PC-3 (cell line): ENCODE measurements around the gene PRUNE1. TPM values are rescaled to one million over a fixed set of nuclear protein-coding genes. Genes with fewer than 3 reads are reported as not detected.
A peak's percentile ranks its signal among the peaks of the same experiment; 100 is the strongest.

ENCODE experiments used
- ATAC-seq: fragments of 200-7000 bp; cut with Tn5 transposase; 2 replicates; pipeline ENCODE4 v1.9.1; 2020; ENCODE audit warnings: mild to moderate bottlenecking, moderate library complexity
- BruUV-seq: library from RNA; stranded (reverse); fragments of 400-500 nt; replicated peaks from 2 replicates; lab custom pipeline; 2021; lab: Mats Ljungman, UMichigan
- CTCF ChIA-PET: fragments of 300-600 bp; sonication (Branson Sonifier 250); formaldehyde crosslinking; loops from one replicate; lab custom pipeline; 2022; ENCODE audit warnings: antibody characterized with exemption; lab: Charles Lee
- POLR2A ChIA-PET: fragments of 300-600 bp; sonication (Branson Sonifier 250); formaldehyde crosslinking; loops from one replicate; lab custom pipeline; 2022; ENCODE audit warnings: antibody characterized with exemption; ENCODE audit not compliant: unreplicated experiment; lab: Charles Lee
- DNase-seq: peaks from one replicate; pipeline ENCODE4 v3.0.0-alpha.2; 2015
- H2AFZ ChIP-seq: fragments of 300-600 bp; sonication (generic); 2 replicates; pipeline ENCODE4 v1.6.0; 2016; ENCODE audit warnings: antibody characterized with exemption, low read length
- H3F3A ChIP-seq: fragments of 300-600 bp; sonication (generic); one replicate; pipeline ENCODE4 v1.6.0; 2017; ENCODE audit warnings: antibody characterized with exemption, low read length, control low read depth, mild to moderate bottlenecking; ENCODE audit not compliant: unreplicated experiment
- H3K27ac ChIP-seq: fragments of 300-600 bp; sonication (generic); 2 replicates; pipeline ENCODE4 v1.5.1; 2016; ENCODE audit warnings: mild to moderate bottlenecking, low read length
- H3K27me3 ChIP-seq: fragments of 300-600 bp; sonication (generic); 2 replicates; pipeline ENCODE4 v1.6.1; 2016; ENCODE audit warnings: low read length, mixed read lengths
- H3K36me3 ChIP-seq: fragments of 300-600 bp; sonication (generic); 2 replicates; pipeline ENCODE4 v1.6.1; 2016; ENCODE audit warnings: low read depth, mixed run types, low read length, mixed read lengths
- H3K4me1 ChIP-seq: fragments of 300-600 bp; sonication (generic); 2 replicates; pipeline ENCODE4 v1.5.1; 2016; ENCODE audit warnings: low read length; ENCODE audit not compliant: insufficient read depth
- H3K4me2 ChIP-seq: fragments of 300-600 bp; sonication (generic); 2 replicates; pipeline ENCODE4 v1.6.0; 2016; ENCODE audit warnings: low read length
- H3K4me3 ChIP-seq: fragments of 300-600 bp; sonication (generic); 2 replicates; pipeline ENCODE4 v1.5.1; 2016; ENCODE audit warnings: mild to moderate bottlenecking, low read length, mixed read lengths
- H3K79me2 ChIP-seq: fragments of 300-600 bp; sonication (generic); 2 replicates; pipeline ENCODE4 v1.6.1; 2017; ENCODE audit warnings: low read length, mixed read lengths
- H3K9ac ChIP-seq: fragments of 300-600 bp; sonication (generic); 2 replicates; pipeline ENCODE4 v1.6.0; 2016; ENCODE audit warnings: mild to moderate bottlenecking, low read length
- H3K9me2 ChIP-seq: fragments of 300-600 bp; sonication (generic); replicated peaks from 2 replicates; pipeline ENCODE4 v1.6.1; 2016; ENCODE audit warnings: mixed run types, low read length, mixed read lengths
- H3K9me3 ChIP-seq: fragments of 300-600 bp; sonication (generic); 2 replicates; pipeline ENCODE4 v1.6.1; 2016; ENCODE audit warnings: low read length, mixed read lengths
- H4K20me1 ChIP-seq: fragments of 300-600 bp; sonication (generic); 2 replicates; pipeline ENCODE4 v1.6.1; 2016; ENCODE audit warnings: low read length, mixed read lengths
- EZH2 ChIP-seq: fragments of 300-600 bp; sonication (generic); IDR thresholded peaks from one replicate; pipeline ENCODE4 v1.6.1; 2017; ENCODE audit warnings: antibody characterized with exemption, mild to moderate bottlenecking, low read length; ENCODE audit not compliant: unreplicated experiment
- EZH2phosphoT487 ChIP-seq: fragments of 300-600 bp; sonication (generic); IDR thresholded peaks from 2 replicates; pipeline ENCODE4 v1.6.1; 2018; ENCODE audit warnings: mild to moderate bottlenecking, antibody characterized with exemption, low read length, borderline replicate concordance
- intact Hi-C: fragments of 100-400 bp; cut with micrococcal nuclease; formaldehyde crosslinking; loops from 2 replicates; pipeline ENCODE4 v1.9.0; 2023
- total RNA-seq: library from RNA; depleted of rRNA; stranded (reverse); fragments of >200 nt; gene quantifications from 2 replicates; pipeline ENCODE4 v1.2.3, GENCODE V29; 2014
- TF ChIP-seq, protein P1 (sequence below): fragments of 300-600 bp; sonication (generic); conservative IDR thresholded peaks from 2 replicates; pipeline ENCODE4 v1.5.1; 2017; ENCODE audit warnings: antibody characterized with exemption, low read depth, mild to moderate bottlenecking, low read length

The PRUNE1 gene
- total RNA-seq, 1 experiment from 2014 or later = 20.3 TPM

DNA sequence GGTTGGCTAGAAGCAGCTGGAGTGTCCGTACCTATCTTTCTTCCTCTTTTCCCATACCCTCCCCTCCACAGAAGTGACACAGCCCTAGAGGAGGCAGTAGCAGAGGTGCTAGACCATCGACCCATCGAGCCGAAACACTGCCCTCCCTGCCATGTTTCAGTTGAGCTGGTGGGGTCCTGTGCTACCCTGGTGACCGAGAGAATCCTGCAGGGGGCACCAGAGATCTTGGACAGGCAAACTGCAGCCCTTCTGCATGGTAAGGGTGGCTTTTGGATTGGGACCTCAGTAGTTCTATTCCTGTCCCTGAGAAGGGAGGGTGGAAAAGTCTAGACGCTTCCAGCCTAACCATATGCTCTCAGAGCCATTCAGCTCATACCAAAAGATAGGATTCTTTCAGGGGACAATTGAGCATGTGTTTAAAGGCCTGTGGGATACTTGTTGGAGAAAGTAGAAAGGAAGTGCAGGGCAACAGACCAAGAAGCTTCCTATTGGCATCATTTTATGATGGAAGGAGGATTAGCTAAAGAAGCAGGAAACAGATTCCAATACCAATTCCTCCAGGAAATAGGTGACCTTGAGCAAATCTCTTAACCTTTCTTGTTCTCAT, 16.4 kb downstream of the PRUNE1 start:
- CTCF ChIA-PET = interaction anchor here (0.6 to 2.2 kb wide), 4 partner anchors 24 to 251 kb away, joined by 3 to 8 read pairs (median 4); no protein-coding TSS in a partner anchor

DNA sequence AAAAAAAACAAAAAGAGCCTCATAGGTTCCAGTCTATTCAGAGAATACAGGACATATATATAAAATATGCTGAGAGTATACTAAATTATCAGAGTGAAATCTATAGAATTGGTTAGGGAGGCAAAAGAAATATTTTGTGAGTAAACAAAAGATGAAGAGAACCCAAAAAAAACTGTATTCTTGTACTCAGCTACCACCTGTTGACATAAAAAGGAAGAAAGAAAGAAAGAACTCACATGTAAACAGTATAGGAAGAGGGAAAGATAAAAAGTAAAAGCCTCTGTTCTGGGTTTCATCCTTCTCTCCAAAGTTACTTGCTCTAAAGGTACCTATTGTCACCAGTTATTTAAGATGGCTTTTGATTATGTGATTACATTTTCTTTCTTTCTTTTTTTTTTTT, 18.2 kb downstream of the PRUNE1 start:
- Histone ChIP-seq H3K9me2 (no peaks in the 10 kb centered on the region), H4K20me1 (no peaks in the 10 kb centered on the region), H3K9ac (no peak overlapping the region), H3K27ac (no peak overlapping the region), H3K4me3 (no peak overlapping the region), H3F3A (no peaks in the 10 kb centered on the region), H3K4me1 (no peaks in the 10 kb centered on the region), H3K4me2 (no peak overlapping the region), H3K27me3 (no peaks in the 10 kb centered on the region), H3K9me3 (no peaks in the 10 kb centered on the region), H3K79me2 (no peaks in the 10 kb centered on the region), H3K36me3 (peaks cover 14% of the 10 kb centered on the region), H2AFZ (no peak overlapping the region)
- no TSS peak for BruUV-seq
- TF ChIP-seq EZH2 = no peak
- TF ChIP-seq, protein P1, sequence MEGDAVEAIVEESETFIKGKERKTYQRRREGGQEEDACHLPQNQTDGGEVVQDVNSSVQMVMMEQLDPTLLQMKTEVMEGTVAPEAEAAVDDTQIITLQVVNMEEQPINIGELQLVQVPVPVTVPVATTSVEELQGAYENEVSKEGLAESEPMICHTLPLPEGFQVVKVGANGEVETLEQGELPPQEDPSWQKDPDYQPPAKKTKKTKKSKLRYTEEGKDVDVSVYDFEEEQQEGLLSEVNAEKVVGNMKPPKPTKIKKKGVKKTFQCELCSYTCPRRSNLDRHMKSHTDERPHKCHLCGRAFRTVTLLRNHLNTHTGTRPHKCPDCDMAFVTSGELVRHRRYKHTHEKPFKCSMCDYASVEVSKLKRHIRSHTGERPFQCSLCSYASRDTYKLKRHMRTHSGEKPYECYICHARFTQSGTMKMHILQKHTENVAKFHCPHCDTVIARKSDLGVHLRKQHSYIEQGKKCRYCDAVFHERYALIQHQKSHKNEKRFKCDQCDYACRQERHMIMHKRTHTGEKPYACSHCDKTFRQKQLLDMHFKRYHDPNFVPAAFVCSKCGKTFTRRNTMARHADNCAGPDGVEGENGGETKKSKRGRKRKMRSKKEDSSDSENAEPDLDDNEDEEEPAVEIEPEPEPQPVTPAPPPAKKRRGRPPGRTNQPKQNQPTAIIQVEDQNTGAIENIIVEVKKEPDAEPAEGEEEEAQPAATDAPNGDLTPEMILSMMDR = no peak
- no peak for TF ChIP-seq EZH2phosphoT487
- POLR2A ChIA-PET = no interaction called here
- no peak for ATAC-seq
- DNase-seq = no peak
- CTCF ChIA-PET = interaction anchor here (0.6 kb wide), 1 partner anchor 73 kb away, joined by 3 read pairs; no protein-coding TSS in a partner anchor
- intact Hi-C loops = loop anchor here (10.0 kb wide), 1 partner anchor 128 kb away; the partner anchor contains the start of gene TNFAIP8L2

More for the DNA sequence above, 16.4 kb downstream of the PRUNE1 start:
- H3K9me2 ChIP-seq = no peaks in the 10 kb centered on the region
- intact Hi-C loops = loop anchor here (10.0 kb wide), 1 partner anchor 130 kb away; the partner anchor contains the start of gene TNFAIP8L2
- H3K27ac ChIP-seq = no peak overlapping the region
- DNase-seq (peak; percentile 75), ATAC-seq (peak; percentile 91)
- no peaks in the 10 kb centered on the region for H3K79me2 ChIP-seq
- peaks cover 14% of the 10 kb centered on the region for H3K36me3 ChIP-seq
- no peak overlapping the region for H3K9ac ChIP-seq
- no peak for TF ChIP-seq EZH2phosphoT487
- TF ChIP-seq EZH2 = no peak
- TF ChIP-seq, protein P1 = peak; percentile 95
- H3K9me3 ChIP-seq = no peaks in the 10 kb centered on the region
- H3K27me3 ChIP-seq = no peaks in the 10 kb centered on the region
- H3K4me1 ChIP-seq = no peaks in the 10 kb centered on the region
- H4K20me1 ChIP-seq = no peaks in the 10 kb centered on the region
- H3F3A ChIP-seq = no peaks in the 10 kb centered on the region
- POLR2A ChIA-PET = interaction anchor here (0.6 to 0.9 kb wide), 2 partner anchors 24 to 34 kb away, joined by 3 read pairs; no protein-coding TSS in a partner anchor
- H2AFZ ChIP-seq = no peak overlapping the region
- no TSS peak for BruUV-seq
- H3K4me2 ChIP-seq = no peak overlapping the region
- no peak overlapping the region for H3K4me3 ChIP-seq

DNA sequence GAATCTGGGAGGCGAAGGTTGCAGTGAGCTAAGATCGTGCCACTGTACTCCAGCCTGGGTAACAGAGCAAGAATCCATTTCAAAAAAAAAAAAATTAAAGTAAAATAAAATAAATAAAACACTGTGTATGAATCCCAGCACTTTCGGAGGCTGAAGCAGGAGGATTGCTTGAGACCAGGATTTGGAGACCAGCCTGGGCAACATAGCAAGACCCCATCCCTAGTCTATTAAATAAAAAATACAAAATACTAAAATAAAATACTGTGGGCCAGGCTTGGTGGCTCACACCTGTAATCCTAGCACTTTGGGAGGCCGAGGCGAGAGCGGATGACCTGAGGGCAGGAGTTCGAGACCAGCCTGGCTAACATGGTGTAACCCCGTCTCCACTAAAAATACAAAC, 23.9 kb downstream of the PRUNE1 start:
- H3K4me1 ChIP-seq = peaks cover 5% of the 10 kb centered on the region
- H3K27ac ChIP-seq = no peak overlapping the region
- no peaks in the 10 kb centered on the region for H3K79me2 ChIP-seq
- no peak overlapping the region for H3K9ac ChIP-seq
- no peaks in the 10 kb centered on the region for H3F3A ChIP-seq
- H3K4me3 ChIP-seq = no peak overlapping the region
- ChIA-PET CTCF (no interaction called here), POLR2A (no interaction called here)
- DNase-seq = no peak
- no peak for ATAC-seq
- no peaks in the 10 kb centered on the region for H3K27me3 ChIP-seq
- H3K9me2 ChIP-seq = no peaks in the 10 kb centered on the region
- H2AFZ ChIP-seq = no peak overlapping the region
- no peaks in the 10 kb centered on the region for H4K20me1 ChIP-seq
- no peak for TF ChIP-seq EZH2phosphoT487
- TF ChIP-seq, protein P1 = no peak
- no peak for TF ChIP-seq EZH2
- H3K9me3 ChIP-seq = no peaks in the 10 kb centered on the region
- peaks cover 6% of the 10 kb centered on the region for H3K36me3 ChIP-seq
- BruUV-seq = no TSS peak
- H3K4me2 ChIP-seq = no peak overlapping the region
- intact Hi-C loops = no loop called here
